IPS DF 4.7 (cell line): Measurements from ENCODE around the gene SENP5.

Experiments
- DNase-seq: peaks from one replicate; pipeline ENCODE4 v3.0.0-alpha.2; 2013; ENCODE audit warnings: low spot score; ENCODE audit errors: extremely low read depth

Gene SENP5

GRCh38 chr3:196967412-196968232 lies 99.9 kb downstream of the SENP5 start:
- DNase-seq = no peak

- no peak for DNase-seq
Observed at GRCh38 chr3:196968233-196969133, 100.8 kb downstream of the SENP5 start, which contains the start of gene PIGZ. Gene PIGZ (minus strand): TSS chr3:196968833. CDS start chr3:196952031, 16,802 bp downstream.

- no peak for DNase-seq
Observed at GRCh38 chr3:196969134-196969659, 101.5 kb downstream of the SENP5 start.

DNA sequence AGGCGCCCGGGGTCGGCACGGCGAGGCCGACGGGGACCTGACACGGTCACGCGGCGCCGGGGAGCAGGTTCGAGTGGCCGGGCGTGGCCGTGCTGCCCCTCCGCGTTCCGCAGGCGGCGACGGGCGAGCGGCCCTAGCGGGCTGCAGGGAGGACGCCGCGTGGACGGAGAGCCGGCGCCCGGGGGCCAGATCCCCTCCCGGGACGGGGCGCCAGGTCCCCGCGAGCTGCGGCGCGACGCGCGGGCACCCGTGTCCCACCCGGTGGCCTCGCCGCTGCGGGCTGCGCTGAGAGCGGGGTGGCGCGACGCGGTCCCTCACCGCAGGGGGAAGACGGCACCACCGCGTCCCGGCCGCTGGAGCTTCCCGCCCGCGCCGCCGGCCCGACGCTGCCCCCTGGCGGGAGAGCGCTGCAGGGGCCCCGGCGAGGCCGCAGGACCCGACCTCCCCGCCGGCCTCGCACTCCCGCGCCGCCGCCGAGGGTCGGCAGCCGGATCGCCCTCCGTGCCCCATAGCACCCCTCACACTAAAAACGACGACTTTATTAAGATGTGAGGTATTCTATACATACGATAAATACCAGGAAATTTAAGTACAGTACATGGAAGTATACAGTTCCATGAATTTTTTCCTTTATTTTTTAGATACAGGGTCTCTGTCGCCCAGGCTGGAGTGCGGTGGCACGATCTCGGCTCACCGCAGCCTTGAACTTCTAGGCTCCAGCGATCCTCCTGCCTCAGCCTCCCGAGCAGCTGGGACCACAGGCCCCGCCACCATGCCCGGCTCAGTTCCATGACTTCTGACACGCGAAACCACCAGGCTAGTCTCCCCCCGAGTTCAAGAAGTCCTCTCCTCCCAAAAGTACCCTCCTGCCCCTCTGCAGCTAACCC lies 102.2 kb downstream of the SENP5 start:
- no peak for DNase-seq

DNA sequence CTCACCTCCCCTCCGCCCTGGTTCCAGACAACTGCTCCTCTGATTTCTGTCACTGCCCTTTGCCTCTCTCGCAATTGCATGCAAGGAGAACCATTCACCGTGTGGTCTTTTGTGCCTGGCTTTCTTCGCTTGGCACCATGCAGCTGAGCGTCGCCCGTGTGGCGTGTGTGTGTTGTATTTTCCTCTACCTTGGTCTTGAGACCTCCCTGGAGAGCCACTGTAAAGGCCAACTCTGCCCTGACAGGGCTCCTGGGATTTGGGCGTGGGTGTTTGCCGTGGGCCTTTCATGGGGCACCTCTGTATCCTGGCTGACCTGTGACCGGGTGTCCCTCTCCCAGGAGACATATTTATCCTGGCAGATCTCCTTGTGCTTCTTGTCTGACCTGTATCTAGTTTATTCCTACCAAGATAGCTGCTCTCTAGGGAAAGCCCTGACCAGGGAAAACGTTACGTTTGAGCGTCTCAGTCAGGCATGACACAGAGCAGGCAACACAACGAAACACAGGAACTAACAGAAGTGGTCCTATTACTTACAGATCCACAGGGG lies 102.9 kb downstream of the SENP5 start:
- DNase-seq = no peak

GRCh38 chr3:196971094-196971698 lies 103.5 kb downstream of the SENP5 start:
- no peak for DNase-seq

DNA sequence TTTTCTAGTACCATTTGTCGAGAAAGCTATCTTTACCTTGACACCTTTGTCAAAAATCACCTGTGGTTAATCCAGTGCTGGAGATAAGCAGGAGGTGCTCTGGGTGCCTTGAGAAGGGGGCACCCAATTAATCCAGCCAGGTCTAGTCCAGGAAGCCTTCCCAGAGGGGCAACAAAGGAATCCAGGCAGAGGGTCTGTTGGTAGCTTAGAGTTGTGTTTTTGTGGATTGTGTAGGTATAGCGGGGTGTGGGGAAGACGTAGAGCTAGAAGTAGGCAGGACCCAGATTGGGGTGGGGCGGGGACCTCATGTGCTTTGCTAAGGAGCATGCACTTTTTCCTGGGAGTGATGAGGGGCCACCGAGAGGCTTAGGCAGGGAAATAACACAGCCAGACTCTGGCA lies 106.9 kb downstream of the SENP5 start:
- no peak for DNase-seq

GRCh38 chr3:196975349-196975748 lies 107.6 kb downstream of the SENP5 start:
- no peak for DNase-seq

- no peak for DNase-seq
Observed at GRCh38 chr3:196976941-196977340, 109.2 kb downstream of the SENP5 start.

GRCh38 chr3:196979545-196979944 lies 111.8 kb downstream of the SENP5 start:
- no peak for DNase-seq

GRCh38 chr3:196981657-196982056 lies 113.9 kb downstream of the SENP5 start:
- DNase-seq = no peak

- DNase-seq = no peak
Observed at GRCh38 chr3:196983186-196983585, 115.5 kb downstream of the SENP5 start.
